GM18909 (cell line): ENCODE results near the gene PCED1B.
A peak's percentile ranks its signal among the peaks of the same experiment; 100 is the strongest.
"Not testable (repeated sequence)": the region's sequence is repeated elsewhere in the genome, so short reads cannot be mapped to it uniquely, and the experiment has no call there.

Source experiments
- ATAC-seq: cut with Tn5 transposase; IDR thresholded peaks from one replicate; pipeline ENCODE4 v1.9.1; 2021; ENCODE audit warnings: mild to moderate bottlenecking; ENCODE audit not compliant: unreplicated experiment, poor library complexity

The PCED1B gene, protein sequence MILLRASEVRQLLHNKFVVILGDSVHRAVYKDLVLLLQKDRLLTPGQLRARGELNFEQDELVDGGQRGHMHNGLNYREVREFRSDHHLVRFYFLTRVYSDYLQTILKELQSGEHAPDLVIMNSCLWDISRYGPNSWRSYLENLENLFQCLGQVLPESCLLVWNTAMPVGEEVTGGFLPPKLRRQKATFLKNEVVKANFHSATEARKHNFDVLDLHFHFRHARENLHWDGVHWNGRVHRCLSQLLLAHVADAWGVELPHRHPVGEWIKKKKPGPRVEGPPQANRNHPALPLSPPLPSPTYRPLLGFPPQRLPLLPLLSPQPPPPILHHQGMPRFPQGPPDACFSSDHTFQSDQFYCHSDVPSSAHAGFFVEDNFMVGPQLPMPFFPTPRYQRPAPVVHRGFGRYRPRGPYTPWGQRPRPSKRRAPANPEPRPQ

DNA sequence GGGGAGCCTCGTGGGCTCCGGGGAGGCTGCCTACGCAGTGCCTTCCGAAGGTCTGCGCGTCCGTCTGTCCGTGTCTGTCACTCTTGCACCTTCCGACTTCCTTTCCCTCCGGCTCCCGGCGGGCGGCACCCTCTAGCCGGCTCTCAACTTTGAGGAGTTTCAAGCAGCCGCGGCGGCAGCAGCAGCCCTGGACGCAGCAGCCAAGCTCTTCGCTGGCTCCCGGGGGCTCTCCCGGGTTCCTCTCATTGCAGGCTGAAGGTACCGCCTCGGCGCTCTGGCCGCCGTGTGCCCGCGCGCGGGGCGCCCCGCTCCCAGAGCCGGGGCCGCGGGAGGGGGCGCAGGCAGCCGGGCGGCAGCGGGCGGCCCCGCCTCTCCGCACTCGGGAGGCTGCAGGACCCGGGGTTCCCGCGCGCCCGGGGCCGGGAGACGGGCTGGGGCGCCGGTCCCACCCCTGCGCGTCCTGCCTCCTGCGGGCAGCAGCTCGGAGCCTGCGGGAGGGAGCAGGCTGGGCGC is at the start of gene PCED1B, which contains the start of gene AMIGO2:
Gene PCED1B (plus strand): TSS at position 154 of the 513 bp plus-strand sequence. CDS start 155,443 bp downstream, outside the sequence.
Gene AMIGO2 (minus strand): TSS at position 492 of the 513 bp plus-strand sequence. CDS start 957 bp downstream, outside the sequence.
- peak; percentile 75 for ATAC-seq

GRCh38 chr12:47029903-47030302 is 49.5 kb upstream of the PCED1B start:
- ATAC-seq, result no peak

GRCh38 chr12:47032644-47033043 is 46.8 kb upstream of the PCED1B start:
- peak; percentile 50 for ATAC-seq

- ATAC-seq, result no peak
These were observed 46.3 kb upstream of the PCED1B start for GRCh38 chr12:47033081-47033480.

GRCh38 chr12:47033789-47034555 is 45.4 kb upstream of the PCED1B start:
- ATAC-seq, result no peak

DNA sequence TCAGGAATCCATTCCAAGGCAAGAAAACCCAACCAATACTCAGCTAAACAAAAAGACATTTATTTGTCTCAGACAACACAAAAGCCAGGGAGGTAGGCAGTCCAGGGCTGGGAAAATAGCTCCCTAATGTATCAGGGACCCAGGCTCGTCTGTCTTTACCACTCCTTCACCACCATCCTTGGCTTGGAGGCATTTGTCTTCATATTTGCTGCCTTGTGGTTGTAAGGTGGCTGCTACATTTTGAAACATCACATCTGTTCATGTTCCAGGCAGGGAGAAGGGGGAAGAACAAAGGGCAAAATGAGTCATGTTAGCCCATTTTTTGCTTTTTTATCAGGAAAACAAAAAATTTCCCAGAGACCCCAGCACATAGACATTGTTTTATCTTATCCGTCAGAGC is 44.8 kb upstream of the PCED1B start:
- ATAC-seq, result no peak

DNA sequence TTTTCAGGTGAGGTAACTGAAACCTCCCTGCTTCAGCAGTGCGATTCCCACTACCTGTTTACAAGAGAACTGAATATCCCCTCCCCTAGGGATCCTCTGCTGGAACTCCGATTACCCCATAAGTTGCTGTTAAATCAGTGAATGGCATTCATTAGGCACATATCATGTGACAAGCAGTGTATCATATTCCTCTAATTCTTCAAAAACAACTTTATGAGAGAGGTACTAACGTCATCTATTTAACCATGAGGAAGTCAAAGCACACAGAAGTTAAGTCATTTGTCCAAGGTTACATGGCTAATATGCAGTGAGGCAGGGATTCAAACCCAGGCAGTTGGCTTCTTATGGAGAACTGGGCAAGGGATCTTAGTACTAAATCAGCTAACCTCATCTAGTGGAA is 43.9 kb upstream of the PCED1B start:
- no peak for ATAC-seq

DNA sequence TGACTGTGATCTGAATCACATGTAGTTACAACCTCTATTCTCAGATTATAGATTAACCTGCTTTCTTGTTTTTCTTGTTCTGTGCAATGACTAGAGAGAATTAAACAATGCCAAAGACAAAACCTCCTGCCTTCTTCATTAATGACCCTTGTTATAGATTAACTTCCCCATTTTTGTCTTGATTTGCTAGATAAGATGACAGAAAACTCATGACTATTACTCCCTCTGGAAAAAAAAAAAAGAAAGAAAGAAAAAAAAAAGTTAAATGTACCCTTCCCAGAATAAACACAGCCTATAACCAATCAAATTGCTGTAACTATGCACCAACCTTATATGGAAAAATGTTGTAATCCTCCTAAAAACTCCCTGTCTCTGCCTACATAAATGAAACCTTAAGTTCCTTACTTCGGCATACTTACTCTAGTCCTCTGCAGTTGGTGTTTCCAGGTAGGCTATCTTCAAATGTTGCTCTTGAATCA is 41.1 kb upstream of the PCED1B start:
- no peak for ATAC-seq

GRCh38 chr12:47039079-47039478 is 40.3 kb upstream of the PCED1B start:
- no peak for ATAC-seq

DNA sequence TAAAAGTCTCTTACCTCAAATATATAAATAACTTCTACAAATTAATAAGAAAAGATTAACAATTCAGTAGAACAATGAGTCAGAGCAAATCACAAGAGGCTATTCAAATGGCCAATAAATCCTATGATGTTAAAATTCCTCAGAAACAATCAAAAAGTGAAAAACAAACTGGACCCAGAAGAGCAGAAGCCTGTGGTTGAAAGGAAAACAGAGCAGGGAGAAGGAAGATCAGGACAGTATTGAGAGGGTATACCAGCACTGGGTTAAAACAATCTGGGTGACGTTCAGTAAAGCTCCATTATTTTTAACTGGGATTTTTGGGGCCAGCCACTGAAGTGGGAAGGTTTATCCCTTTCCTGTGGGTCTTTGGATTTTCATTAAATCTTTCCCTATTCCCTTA is 39.7 kb upstream of the PCED1B start:
- ATAC-seq, result no peak

- no peak for ATAC-seq
These were observed 38.1 kb upstream of the PCED1B start for GRCh38 chr12:47041327-47041726.

GRCh38 chr12:47048541-47048940 is 30.9 kb upstream of the PCED1B start:
- ATAC-seq, result no peak

GRCh38 chr12:47051291-47051690 is 28.1 kb upstream of the PCED1B start:
- ATAC-seq, result not testable (repeated sequence)

DNA sequence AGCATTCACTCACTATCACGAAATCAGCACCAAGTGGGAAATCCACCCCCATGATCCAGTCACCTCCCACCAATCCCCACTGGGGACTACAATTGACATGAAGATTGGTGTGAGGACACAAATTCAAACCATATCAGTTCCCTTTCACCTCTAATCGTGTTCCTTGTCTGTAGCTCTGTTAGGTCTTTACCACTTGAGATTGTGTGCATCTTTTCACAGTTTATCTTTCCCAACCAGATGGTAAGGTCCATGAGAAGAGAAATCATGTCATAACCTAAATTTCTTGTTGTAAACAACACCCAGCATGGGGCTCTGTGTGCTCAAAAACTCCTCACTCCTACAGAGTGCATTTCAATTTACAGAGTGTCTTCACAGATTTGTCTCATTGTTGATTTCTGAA is 27.1 kb upstream of the PCED1B start:
- no peak for ATAC-seq

GRCh38 chr12:47053961-47054360 is 25.5 kb upstream of the PCED1B start:
- ATAC-seq, result no peak

DNA sequence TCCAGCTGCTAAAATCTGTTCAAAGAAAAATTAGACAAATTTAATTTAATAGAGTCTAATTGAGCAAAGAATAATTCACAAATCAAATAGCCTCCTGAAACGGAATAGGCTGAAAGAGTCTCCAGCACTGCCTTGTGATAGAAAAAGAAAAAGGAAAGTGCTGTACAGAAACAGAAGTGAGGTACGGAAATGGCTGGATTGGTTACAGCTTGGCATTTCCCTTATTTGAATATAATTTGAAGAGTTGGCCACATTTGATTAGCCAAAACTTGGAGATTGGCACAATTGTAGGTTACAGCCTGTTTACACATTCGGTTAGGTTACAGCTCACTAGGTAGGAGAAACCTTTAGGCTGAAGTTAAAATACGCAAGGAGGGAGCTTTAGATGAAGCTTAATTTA is 24.8 kb upstream of the PCED1B start:
- ATAC-seq, result no peak

DNA sequence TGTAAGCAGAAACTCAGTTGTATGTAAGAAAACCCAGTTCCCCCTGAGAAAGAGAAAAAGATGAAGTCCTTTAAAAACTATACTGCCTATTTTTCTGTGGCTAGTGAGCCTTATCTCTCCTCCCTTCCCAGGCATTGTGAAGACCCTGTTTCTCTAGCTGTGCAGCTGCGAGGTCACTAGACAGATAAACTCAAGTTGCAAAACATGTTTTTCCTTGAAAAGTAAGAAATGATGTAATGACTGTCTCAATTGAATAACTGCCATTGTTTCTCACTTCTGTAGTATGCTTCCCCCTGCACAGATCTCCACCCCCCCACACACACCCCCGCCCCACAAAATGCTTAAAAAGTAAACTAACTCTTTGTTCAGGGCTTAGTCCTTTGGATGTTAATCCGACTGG is 23.6 kb upstream of the PCED1B start:
- not testable (repeated sequence) for ATAC-seq

- not testable (repeated sequence) for ATAC-seq
These were observed 22.5 kb upstream of the PCED1B start for GRCh38 chr12:47056944-47057343.

DNA sequence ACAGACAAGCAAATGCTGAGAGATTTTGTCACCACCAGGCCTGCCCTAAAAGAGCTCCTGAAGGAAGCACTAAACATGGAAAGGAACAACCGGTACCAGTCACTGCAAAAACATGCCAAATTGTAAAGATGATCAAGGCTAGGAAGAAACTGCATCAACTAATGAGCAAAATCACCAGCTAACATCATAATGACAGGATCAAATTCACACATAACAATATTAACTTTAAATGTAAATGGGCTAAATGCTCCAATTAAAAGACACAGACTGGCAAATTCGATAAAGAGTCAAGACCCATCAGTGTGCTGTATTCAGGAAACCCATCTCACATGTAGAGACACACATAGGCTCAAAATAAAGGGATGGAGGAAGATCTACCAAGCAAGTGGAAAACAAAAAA is 20.8 kb upstream of the PCED1B start:
- not testable (repeated sequence) for ATAC-seq

DNA sequence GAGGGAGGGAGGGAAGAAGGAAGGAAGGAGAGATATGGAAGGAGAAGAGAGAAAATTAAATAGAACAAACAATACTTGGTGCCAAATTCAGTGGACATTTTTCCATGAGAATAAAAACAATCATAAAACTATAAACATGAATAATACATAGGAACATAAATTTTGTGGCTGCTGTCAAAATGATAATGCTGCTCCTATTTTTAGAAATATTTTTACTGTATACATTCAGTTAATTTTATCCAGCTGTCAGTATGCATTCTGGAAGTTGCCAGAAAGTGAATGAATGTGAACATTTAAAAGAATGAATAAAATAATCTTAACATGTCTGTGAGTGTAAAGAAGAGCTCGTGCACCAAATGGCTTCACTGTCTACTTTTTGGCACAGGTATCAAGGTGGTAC is 13.9 kb upstream of the PCED1B start:
- no peak for ATAC-seq
